ENCODE results near the gene TMEFF1.

Gene TMEFF1

DNA sequence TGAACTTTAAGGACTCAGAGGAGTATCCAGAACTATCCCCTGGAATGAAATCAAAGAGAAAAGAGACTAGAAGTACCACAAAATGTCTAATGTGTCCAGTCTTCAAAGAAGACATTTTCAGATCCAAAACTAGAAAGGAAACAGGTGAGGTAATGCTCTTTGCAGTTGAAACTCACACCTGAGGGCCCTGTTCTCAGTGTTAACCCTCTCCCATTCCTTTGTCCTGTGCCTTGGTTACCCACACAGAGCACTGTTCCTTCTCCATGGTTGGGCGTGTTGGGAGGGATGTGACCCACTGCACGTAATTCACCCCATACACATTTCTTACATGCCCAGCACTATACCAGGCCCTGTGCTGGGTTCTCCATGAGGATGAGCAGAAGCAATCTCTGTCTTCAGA lies 24.7 kb upstream of the TMEFF1 start:
- no peak for DNase-seq

GRCh38 chr9:100449420-100449819 lies 23.5 kb upstream of the TMEFF1 start:
- DNase-seq = no peak

DNA sequence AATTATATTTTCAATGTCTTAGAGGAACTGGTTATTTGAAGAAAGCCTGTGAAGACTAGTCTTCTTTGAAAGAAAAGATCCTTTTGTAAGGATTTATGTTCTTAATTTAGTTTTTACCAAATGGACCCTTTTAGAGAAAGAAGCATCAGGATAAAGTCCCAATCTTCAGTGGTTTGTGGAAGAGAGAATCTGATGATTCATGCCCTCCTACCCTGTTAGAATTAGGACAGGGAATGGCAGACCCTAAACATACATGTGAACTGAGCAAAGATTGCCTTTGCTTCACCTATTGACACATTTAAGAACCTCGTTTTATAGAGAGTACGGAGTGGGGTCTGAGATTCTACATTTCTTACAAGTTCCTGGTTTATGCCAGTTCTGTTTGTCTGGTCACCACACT lies 20.1 kb upstream of the TMEFF1 start:
- DNase-seq = no peak

- DNase-seq = no peak
Measured at GRCh38 chr9:100455470-100455869, 17.5 kb upstream of the TMEFF1 start.

GRCh38 chr9:100457517-100457916 lies 15.4 kb upstream of the TMEFF1 start:
- no peak for DNase-seq

DNA sequence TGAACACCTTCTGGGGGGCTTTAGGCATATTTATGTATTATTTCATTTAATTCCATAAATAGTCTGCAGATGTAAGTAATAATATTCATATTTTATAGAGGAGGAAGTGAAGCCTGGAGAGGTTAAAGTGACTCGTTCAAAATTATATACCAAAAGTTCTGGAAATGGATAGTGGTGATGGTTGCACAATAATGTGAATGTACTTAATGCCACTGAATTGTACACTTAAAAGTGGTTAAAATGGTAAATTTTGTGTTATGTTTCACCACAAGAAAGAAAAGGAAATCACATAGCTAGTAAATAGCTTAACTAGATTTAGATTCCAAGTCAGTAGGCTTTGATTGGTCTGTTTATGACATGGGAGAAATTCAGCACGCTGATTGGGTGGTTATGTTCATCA lies 13.0 kb upstream of the TMEFF1 start:
- DNase-seq = no peak

DNA sequence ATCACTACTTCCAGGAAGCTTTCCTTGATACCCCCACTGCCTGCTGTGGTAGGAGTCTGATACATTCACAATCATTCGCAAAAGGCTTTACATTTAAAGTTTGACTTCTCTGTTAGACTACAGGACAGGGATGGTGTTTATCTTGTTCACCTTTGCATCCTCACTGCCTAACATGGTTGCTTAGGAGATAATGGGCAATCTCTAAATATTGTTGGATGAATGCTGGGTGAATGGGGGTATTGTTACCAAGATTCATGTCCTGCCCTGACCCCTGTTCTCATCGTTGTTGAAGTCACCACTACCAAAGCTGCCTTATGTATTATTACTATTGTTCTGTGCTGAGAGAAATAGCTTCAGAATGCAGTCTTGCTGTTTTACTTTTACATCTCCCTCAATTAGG lies 7.7 kb upstream of the TMEFF1 start:
- no peak for DNase-seq

DNA sequence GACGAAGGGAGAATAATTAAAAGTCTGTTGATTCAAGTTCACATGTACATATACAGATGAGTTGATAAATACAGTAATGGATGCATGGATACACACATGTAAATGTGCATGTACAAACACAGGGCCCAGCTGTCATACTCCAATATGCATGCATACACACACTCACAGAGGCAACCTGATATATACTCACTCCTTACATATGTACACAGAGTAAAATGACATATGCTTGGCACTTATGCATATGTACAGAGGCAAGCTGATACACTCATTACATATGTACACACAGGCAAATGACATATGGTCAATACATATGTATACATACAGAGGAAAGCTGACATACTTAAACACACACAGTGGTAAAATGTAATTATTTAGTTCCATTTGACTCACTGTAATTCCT lies 7.2 kb upstream of the TMEFF1 start:
- DNase-seq = no peak

DNA sequence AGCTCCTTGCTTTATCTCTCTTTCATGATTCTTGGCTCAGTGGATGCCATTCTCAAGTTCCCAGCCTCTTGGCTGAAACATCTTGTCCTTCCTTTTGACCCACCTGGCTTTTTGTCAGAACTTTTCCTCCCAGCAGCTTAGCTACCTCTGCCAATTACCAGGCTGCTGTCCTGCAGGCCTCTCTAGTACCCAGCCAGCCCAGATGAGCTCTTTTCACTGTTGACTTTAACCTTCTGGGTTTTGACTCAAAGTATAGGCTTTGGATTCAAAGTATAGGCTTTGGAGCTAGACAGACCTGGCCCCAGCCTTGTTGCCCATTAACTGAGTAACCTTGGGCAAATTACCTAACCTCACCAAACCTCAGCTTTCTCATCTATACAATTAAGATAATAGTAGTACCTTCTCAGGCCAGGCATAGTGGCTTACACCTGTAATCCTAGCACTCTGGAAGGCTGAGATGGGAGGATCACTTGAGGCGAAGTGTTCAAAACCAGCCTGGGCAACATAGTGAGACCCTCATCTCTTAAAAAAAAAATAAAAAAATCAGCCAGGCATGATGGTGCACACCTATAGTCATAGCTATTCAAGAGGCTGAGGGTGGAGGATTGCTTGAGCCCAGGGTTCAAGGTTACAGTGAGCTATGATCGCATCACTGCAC lies 6.6 kb upstream of the TMEFF1 start:
- DNase-seq = no peak

- DNase-seq = no peak
Measured at GRCh38 chr9:100466829-100467221, 6.1 kb upstream of the TMEFF1 start.

DNA sequence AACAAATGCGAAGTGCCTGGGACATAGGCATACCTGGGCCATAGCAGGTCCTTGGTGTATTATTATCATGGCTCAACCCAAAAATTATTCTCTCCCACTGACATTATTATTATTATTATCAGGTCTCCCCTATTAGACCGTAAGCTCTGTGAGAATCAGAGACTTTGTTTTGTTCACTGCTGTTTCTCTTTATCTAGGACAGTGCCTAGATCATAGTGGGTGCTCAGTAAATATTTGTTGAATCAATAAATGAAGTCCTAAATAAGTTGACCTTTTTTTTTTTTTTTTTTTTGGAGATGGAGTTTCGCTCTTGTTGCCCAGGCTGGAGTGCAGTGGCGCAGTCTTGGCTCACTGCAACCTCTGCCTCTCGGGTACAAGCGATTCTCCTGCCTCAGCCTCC lies 4.9 kb upstream of the TMEFF1 start:
- no peak for DNase-seq

DNA sequence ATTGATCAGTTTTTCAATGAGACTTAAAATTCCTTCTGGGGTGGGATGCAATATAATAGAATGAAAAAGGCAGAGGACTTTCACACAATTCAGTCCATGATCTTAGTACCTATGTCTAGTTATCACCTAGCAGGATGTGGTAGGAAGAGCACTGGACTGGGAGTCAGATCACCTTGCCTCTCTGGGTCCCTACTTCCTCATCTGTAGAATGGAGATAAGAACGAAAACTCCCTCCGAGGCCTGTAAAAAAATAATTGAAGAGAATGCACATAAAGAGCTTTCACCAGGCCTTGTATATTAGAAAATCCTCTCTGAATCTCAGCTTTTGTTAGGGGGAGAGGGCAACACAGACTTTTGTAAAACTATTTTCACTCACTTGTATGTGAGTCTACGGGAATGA lies 681 bp upstream of the TMEFF1 start:
- DNase-seq = no peak

- DNase-seq = no peak
Measured at GRCh38 chr9:100473276-100474081, 530 bp downstream of the TMEFF1 start.

DNA sequence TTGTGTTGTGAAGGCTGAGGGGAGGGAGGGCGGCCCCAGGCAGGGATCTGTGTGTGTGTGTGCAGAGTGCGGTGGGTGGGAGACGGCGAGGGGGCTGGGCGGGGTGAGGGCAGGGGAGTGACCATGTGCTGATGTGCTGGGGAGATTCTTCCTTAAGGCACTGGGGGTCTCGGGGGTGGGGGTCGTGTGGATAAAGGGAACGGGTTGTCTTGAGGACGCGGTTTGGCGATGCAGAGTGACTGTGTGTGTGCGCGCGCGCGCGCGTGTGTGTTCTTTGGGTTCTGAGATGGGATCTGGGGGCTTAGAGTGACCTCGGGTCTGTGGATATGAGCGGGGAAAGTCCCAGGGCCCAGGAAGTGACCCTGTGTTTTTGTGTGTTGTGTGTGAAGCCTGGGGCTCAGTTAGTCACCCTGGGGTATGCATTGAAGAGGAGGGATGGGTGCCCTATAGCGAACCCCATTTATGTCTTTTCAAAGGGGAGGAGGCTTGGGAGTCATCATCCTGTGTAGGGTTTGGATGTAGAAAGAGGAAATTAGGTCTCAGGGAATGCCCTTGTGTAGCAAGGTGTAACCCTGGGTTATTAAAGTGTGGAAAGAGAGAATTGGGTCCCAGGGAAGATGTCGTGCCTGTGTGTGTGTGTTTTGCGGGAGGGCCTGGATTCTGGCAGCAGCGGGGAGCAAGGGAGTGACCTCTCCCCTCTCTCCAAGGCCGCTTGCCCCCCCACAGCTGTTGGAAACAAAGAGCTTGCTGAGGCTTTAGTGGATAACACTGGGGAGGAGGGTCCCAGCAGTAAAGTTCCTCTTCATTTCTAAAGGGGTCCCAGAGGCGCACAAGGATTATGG lies 1.4 kb downstream of the TMEFF1 start:
- no peak for DNase-seq

DNA sequence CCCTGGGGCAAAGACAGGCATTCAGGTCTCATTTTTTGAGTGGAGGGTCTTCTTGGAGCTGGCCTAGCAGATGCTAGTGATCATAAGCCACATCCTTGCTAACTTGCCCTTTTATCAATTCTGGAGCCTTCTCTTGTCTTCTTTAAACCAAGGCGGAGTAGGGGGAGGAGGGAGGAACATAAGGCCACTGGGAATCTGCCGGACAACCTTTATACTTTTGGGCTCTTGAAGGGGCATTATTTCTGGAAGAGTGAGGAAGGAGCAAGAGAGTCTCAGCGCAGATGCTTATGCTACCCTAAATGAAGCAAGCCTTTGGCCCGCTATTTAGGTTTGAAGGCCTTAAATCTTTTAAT lies 2.0 kb downstream of the TMEFF1 start:
- no peak for DNase-seq

- DNase-seq = no peak
Measured at GRCh38 chr9:100477241-100477640, 4.3 kb downstream of the TMEFF1 start.

DNA sequence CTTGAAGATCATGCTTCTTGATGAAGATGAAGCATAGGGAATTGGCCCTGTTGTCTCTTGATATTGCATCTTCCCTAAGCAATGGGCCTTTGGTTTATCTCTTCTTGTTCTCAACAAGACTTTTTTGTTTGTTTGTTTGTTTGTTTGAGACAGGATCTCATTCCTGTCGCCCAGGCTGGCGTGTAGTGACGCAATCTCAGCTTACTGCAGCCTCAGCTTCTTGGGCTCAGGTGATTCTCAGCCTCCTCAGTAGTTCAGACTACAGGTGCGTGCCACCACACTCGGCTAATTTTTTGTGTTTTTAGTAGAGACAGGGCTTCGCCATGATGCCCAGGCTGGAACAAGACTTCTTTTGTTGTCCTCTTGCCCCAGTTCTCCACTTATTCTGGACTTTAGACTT lies 5.2 kb downstream of the TMEFF1 start:
- no peak for DNase-seq

GRCh38 chr9:100479820-100480219 lies 6.9 kb downstream of the TMEFF1 start:
- no peak for DNase-seq

GRCh38 chr9:100485196-100485595 lies 12.2 kb downstream of the TMEFF1 start:
- DNase-seq = no peak

GRCh38 chr9:100486479-100487176 lies 13.7 kb downstream of the TMEFF1 start:
- no peak for DNase-seq

- DNase-seq = no peak
Measured at GRCh38 chr9:100488177-100488576, 15.2 kb downstream of the TMEFF1 start.

DNA sequence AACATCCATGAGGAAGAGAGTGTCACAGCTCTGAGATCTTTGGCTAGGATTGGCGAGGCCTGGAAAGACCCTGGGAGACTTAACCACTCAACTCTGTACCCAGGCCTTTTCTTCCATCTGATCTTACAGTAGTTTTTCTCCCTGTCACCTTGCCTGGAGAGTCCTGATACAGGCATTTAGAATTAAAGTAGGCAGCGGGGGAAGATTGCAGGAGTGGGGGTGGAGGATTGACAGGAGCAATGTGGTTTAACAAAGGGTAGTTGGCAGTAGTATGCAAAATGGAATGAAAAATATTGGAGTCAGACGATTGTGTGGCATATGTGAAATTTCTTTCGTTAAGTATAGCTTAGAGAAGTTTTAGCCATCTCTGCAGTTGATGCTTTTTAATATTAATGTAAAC lies 16.9 kb downstream of the TMEFF1 start:
- no peak for DNase-seq

DNA sequence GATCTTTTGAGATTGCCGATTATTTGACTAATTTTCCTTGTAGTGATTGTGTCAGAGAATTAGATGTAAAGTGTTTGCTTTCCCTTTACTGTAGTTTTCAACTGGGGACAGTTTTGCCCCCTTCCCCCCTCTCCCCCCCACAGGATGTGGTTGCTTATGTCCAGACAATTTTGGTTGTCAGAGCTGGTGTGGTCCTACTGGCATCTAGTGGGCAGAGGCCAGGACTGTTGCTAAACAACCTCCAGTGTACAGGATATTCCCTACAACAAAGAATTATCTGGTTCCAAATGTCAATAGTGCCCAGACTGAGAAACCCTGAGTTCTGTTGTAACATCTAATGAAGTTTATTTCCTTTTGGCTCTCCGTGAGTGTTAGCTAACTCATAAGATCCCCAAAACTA lies 20.0 kb downstream of the TMEFF1 start:
- DNase-seq = no peak

Measured in NCI-H1694 treated with DMSO at 0.1 percent for 48 hours (cell line).